SU-DHL-6 (cell line): Measurements from ENCODE around the gene HCN1.

Experiments
- H2AFZ ChIP-seq: fragments of 200-600 bp; sonication (generic); 2 replicates; pipeline ENCODE4 v1.6.1; 2014; ENCODE audit warnings: low read depth, mild to moderate bottlenecking, moderate library complexity, mixed read lengths, antibody characterized with exemption, low read length; ENCODE audit not compliant: severe bottlenecking
- H3F3A ChIP-seq: fragments of 200-600 bp; shearing (Covaris generic); 2 replicates; pipeline ENCODE4 v1.6.0; 2016; ENCODE audit warnings: antibody characterized with exemption, mild to moderate bottlenecking; ENCODE audit not compliant: insufficient read depth
- H3K27ac ChIP-seq: fragments of 200-600 bp; sonication (generic); 2 replicates; pipeline ENCODE4 v1.5.1; 2016; ENCODE audit warnings: low read depth, mild to moderate bottlenecking, low read length, moderate library complexity, mixed read lengths
- H3K27me3 ChIP-seq: fragments of 200-600 bp; sonication (generic), shearing (Covaris generic); 2 replicates; pipeline ENCODE4 v1.6.0; 2014; ENCODE audit warnings: mild to moderate bottlenecking, low read length
- H3K36me3 ChIP-seq: fragments of 200-600 bp; sonication (generic); 2 replicates; pipeline ENCODE4 v1.6.1; 2014; ENCODE audit warnings: mild to moderate bottlenecking, low read length, mixed read lengths
- H3K4me2 ChIP-seq: fragments of 300-600, 200-600 bp; shearing (Covaris generic), sonication (generic); 2 replicates; pipeline ENCODE4 v1.6.0; 2014; ENCODE audit warnings: low read length, low read depth, mild to moderate bottlenecking; ENCODE audit not compliant: poor library complexity, severe bottlenecking
- H3K4me3 ChIP-seq: fragments of 200-600 bp; sonication (generic); 2 replicates; pipeline ENCODE4 v1.5.1; 2014; ENCODE audit warnings: antibody characterized with exemption, low read length, mild to moderate bottlenecking, mixed read lengths; ENCODE audit not compliant: insufficient read depth, poor library complexity, severe bottlenecking
- H3K79me2 ChIP-seq: fragments of 200-600 bp; sonication (generic); 2 replicates; pipeline ENCODE4 v1.6.1; 2014; ENCODE audit warnings: mild to moderate bottlenecking, low read length, moderate library complexity; ENCODE audit not compliant: insufficient read depth
- H3K9ac ChIP-seq: fragments of 200-600 bp; sonication (generic); 2 replicates; pipeline ENCODE4 v1.7.0; 2014; ENCODE audit warnings: mild to moderate bottlenecking, low read length
- H3K9me2 ChIP-seq: fragments of 200-600 bp; sonication (generic); replicated peaks from 2 replicates; pipeline ENCODE4 v1.6.1; 2014; ENCODE audit warnings: low read length; ENCODE audit not compliant: insufficient read depth
- H3K9me3 ChIP-seq: fragments of 200-600 bp; sonication (generic); 2 replicates; pipeline ENCODE4 v1.6.1; 2014; ENCODE audit warnings: low read length, mixed read lengths; ENCODE audit not compliant: insufficient read depth
- H4K20me1 ChIP-seq: fragments of 200-600 bp; sonication (generic); 2 replicates; pipeline ENCODE4 v1.6.1; 2014; ENCODE audit warnings: low read depth, mild to moderate bottlenecking, antibody characterized with exemption, low read length, moderate library complexity, mixed read lengths
- EZH2phosphoT487 ChIP-seq: fragments of 200-600 bp; sonication (generic), shearing (Covaris generic); conservative IDR thresholded peaks from 2 replicates; pipeline ENCODE4 v1.6.1; 2018; ENCODE audit warnings: mild to moderate bottlenecking, antibody characterized with exemption, low read length, moderate library complexity, mixed read lengths
- TF ChIP-seq, protein P1 (sequence below): fragments of 200-600 bp; sonication (generic); IDR thresholded peaks from one replicate; pipeline ENCODE4 v1.5.1; 2017; ENCODE audit warnings: antibody characterized with exemption, mild to moderate bottlenecking, low read length, moderate library complexity; ENCODE audit not compliant: insufficient read depth, poor library complexity, severe bottlenecking

HCN1 gene

GRCh38 chr5:45642370-45642769 is 53.8 kb downstream of the HCN1 start:
- no peak overlapping the region for H3K9ac ChIP-seq
- TF ChIP-seq, protein P1, sequence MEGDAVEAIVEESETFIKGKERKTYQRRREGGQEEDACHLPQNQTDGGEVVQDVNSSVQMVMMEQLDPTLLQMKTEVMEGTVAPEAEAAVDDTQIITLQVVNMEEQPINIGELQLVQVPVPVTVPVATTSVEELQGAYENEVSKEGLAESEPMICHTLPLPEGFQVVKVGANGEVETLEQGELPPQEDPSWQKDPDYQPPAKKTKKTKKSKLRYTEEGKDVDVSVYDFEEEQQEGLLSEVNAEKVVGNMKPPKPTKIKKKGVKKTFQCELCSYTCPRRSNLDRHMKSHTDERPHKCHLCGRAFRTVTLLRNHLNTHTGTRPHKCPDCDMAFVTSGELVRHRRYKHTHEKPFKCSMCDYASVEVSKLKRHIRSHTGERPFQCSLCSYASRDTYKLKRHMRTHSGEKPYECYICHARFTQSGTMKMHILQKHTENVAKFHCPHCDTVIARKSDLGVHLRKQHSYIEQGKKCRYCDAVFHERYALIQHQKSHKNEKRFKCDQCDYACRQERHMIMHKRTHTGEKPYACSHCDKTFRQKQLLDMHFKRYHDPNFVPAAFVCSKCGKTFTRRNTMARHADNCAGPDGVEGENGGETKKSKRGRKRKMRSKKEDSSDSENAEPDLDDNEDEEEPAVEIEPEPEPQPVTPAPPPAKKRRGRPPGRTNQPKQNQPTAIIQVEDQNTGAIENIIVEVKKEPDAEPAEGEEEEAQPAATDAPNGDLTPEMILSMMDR: no peak
- no peak for TF ChIP-seq EZH2phosphoT487
- H3K27me3 ChIP-seq: no peaks in the 10 kb centered on the region
- H3K4me3 ChIP-seq: no peak overlapping the region
- no peaks in the 10 kb centered on the region for H3K36me3 ChIP-seq
- H3K4me2 ChIP-seq: no peak overlapping the region
- H3K79me2 ChIP-seq: no peaks in the 10 kb centered on the region
- H3F3A ChIP-seq: no peaks in the 10 kb centered on the region
- no peaks in the 10 kb centered on the region for H4K20me1 ChIP-seq
- no peaks in the 10 kb centered on the region for H3K9me3 ChIP-seq
- no peak overlapping the region for H2AFZ ChIP-seq
- no peaks in the 10 kb centered on the region for H3K9me2 ChIP-seq
- no peak overlapping the region for H3K27ac ChIP-seq

DNA sequence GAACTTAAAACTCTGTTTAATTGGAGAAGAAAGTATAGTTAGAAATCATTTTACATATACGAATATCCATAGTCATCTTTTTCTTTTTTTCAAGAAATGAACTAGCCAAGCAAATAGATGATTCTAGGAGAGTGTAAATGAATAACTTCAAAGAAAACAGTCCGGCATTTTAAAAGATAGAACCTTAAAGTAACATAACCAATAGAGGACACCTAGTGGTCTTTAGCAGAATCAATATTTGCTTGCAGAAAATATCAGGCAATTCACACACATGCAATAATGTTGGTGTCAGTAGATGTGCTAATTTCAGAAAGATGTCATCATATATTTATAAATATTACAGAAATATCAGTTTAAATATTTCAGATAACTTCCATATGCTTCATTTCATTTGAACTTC is 57.1 kb downstream of the HCN1 start:
- Histone ChIP-seq H3K27me3 (no peaks in the 10 kb centered on the region), H3K4me3 (no peak overlapping the region), H3K4me2 (no peak overlapping the region), H3F3A (no peaks in the 10 kb centered on the region), H2AFZ (no peak overlapping the region), H4K20me1 (no peaks in the 10 kb centered on the region), H3K9ac (no peak overlapping the region), H3K9me3 (no peaks in the 10 kb centered on the region), H3K36me3 (no peaks in the 10 kb centered on the region), H3K79me2 (no peaks in the 10 kb centered on the region), H3K9me2 (no peaks in the 10 kb centered on the region), H3K27ac (no peak overlapping the region)
- TF ChIP-seq, protein P1: no peak
- TF ChIP-seq EZH2phosphoT487: no peak

- no peaks in the 10 kb centered on the region for H3K9me3 ChIP-seq
- no peak overlapping the region for H3K4me2 ChIP-seq
Observed at GRCh38 chr5:45627076-45627656, 69.0 kb downstream of the HCN1 start.

More at GRCh38 chr5:45627076-45627656, 69.0 kb downstream of the HCN1 start:
- no peaks in the 10 kb centered on the region for H3K27me3 ChIP-seq
- H3K27ac ChIP-seq: no peak overlapping the region
- no peak overlapping the region for H3K9ac ChIP-seq
- no peaks in the 10 kb centered on the region for H3K36me3 ChIP-seq
- H2AFZ ChIP-seq: no peak overlapping the region
- no peak overlapping the region for H3K4me3 ChIP-seq
- H4K20me1 ChIP-seq: no peaks in the 10 kb centered on the region
- no peak for TF ChIP-seq EZH2phosphoT487
- TF ChIP-seq, protein P1: no peak
- no peaks in the 10 kb centered on the region for H3F3A ChIP-seq
- H3K9me2 ChIP-seq: no peaks in the 10 kb centered on the region
- H3K79me2 ChIP-seq: no peaks in the 10 kb centered on the region
